Hepatic stellate cell (primary cell): ENCODE results near the gene MYF6.
"Not testable (repeated sequence)": the region's sequence is repeated elsewhere in the genome, so short reads cannot be mapped to it uniquely, and the experiment has no call there.

Experiments used
- DNase-seq: peaks from one replicate; pipeline ENCODE4 v3.0.0; 2011; ENCODE audit warnings: low spot score

MYF6 gene

DNA sequence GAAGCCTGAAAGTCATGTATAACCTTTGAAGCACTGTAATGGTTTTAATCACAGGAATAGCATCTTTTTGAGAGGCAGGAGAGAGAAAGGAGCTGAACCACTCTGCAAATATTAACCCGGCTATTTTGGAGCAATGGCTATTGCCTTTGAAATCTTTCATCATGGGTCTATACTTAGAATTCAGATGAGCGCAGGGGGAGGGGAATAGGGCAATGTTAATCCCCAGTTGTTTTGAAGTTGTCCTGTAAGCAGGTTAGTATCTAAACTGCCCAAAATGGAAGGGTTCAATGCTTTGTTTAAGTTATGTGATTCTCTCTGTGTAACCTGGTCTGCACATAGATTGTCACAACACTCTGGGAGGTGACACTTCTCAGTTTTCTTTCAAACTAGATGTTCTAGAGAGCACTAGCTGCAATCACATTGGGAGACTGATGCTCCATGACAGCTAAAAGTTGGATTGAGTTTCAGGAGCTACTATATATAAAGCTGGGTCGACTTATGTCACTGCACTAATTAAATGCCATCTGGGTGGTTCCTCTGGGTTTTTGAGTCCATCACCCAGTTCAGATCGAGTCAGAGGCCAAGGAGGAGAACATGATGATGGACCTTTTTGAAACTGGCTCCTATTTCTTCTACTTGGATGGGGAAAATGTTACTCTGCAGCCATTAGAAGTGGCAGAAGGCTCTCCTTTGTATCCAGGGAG, at the start of gene MYF6:
Gene MYF6, plus strand, starts transcription at position 509 of the 704 bp plus-strand sequence. Its CDS starts 86 bp downstream, at position 595.
- DNase-seq = no peak

DNA sequence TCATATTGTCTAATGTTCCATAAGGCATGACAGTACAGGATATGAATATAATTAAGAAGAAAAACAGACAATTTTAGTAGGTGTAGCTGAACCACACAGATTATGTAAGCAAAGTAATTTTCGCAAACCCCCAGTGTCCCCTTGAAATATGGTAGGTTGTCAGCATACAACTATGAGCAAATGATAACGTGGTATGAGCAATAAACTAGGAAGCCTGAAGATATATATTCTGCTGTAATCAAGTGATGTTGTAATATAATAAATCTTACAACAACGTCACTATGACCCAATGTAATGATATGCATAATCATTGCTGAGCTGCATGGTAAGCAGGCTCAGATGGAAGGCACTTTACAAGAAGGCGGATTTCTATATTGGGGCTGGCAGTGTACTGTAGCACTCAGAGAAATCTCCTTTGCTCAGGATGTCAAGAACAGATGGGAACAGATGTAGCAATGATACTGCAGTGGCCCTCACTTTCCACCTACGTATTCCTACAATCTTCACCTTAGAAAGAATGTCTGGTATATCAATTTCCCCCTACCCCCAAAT, 47.8 kb upstream of the MYF6 start:
- DNase-seq = no peak

DNA sequence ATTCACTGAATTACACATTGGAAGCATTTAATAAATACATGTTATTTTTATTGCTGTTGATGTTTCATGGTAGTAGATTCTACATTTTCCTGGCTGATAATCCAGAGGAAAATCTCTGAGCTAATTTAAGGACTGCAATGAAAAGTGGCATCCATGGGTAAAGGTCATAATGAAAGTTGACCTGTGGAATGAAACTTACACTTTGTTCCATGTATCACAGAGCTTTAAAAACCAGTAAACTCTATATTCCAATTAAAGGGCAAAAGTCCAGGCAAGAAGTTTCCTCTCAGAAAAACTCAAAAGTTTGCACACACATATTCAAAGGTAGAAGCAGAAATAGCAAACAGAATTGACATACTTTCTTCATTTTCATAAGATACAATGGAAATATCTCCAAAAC, 44.8 kb upstream of the MYF6 start:
- no peak for DNase-seq

DNA sequence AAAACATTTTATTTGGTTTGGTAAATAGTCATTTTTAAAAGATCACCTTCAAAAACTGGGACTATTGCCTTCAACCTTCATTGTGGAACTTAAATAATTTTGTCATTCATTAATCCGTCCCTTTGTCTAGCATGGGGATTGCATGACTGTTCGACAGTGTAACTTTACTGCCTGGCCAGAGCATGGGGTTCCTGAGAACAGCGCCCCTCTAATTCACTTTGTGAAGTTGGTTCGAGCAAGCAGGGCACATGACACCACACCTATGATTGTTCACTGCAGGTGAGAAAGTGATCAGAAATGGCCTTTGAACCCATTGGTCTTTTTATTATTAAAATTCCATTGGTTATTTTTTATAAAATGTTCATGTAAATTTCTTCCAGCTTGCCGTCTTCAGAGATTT, 37.2 kb upstream of the MYF6 start:
- no peak for DNase-seq

DNA sequence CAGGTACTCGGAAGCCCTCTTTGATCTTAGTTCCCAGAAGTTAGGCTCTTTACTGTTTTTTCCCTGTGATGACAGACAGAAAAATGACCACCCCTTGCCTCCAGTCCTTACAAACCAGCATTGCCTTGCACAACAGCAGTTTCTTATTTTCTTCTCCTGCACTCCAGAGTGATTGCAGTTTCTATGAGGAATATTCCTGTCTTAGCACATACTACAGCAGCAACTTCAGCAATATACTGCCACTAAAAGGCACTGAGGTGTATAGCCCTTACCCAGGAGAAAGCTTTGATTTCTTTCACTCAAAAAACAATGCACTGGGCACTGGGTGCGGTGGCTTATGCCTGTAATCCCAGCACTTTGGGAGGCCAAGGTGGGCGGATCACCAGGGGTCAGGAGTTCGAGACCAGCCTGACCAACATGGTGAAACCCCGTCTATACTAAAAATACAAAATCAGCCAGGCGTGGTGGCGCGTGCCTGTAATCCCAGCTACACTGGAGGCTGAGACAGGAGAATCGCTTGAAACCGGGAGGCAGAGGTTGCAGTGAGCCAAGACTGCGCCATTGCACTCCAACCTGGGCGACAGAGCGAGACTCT, 31.3 kb upstream of the MYF6 start:
- DNase-seq = not testable (repeated sequence)

DNA sequence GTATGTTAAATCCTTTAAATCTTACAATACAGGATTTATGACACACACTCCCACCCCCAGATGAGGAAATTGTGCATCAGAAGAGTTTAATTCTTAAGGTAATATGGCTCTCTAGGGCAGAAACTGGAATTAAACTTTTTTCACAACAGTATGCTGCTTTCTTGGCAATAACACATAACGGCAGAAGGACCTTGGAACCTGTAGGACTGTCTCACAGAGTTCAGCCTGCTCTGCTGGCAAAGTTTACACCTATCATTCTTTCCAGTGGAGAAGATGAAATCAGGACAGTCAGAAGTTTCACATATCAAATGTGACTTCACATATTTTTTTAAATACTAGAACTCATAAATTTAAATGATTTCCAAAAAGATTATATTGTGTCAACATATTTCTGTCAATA, 30.6 kb upstream of the MYF6 start:
- no peak for DNase-seq

DNA sequence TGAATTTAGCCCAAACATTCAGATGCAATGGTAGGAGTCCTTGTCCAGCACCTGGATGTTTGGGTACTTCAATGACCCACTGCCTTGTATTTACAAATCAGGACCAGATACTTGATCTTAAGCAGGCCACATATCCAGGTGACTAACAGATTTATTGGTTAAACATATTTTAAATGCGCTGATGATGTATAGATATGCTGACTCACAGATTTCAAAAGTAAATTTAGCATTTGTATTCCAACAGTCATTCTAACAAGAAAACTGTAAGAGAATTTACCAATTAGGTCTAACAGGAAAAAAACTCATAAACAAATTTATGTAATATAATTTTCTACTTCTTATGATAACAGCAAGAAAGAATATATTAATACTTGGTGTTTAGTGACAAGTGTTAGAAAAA, 29.4 kb upstream of the MYF6 start:
- DNase-seq = no peak

DNA sequence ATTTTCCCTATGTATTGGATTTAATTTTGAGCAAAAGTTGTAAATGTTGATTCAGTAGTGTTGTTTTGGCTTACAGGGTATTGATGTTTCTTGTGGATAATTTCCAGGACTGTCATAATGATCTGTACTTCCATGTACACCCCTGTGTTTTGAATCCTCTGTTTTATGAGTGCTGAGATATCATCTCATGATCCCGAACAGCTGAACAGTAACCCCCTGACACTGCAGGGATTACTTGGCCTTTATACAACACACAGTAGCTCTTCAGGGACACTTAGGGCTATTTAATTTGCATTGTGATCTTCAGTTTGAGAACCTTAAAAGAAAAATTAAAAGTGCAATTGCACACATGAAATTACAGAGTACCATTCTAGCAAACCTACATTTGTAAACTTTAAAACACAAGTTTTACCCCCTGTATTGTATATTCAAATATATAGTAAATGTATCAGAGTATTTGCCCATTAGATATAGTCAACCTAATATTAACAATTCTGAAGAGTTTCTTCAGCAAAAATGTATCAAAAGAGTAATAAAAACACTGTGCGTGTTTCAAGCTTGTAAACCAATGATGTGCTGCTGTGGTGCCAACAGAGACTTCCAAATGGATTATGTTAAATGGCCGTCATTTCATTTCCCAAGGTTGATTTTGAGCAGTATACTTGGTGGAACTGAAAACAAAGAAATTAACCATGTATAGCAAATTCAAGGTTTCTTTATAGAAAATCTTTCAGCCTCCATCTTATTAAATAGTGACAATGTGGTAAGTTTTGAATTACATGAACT, 27.9 kb upstream of the MYF6 start:
- no peak for DNase-seq

DNA sequence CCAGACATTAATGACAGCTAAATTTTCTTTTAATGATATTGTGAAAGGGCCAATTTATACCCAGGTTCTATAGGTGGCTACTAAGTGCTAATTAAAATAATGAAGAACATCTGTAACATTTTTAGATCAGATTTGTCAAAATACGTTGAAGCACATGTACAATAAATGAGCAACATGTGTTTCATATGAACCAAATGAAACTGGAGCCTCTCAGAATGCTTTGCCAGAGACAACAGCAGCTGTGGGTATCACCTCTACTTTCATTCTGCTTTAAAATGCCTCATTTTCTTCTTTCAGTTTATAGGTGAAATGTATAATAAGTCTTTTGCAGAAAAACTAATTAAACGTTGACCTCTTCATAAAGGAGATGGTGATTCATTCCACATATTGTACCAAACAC, 26.1 kb upstream of the MYF6 start:
- DNase-seq = no peak

DNA sequence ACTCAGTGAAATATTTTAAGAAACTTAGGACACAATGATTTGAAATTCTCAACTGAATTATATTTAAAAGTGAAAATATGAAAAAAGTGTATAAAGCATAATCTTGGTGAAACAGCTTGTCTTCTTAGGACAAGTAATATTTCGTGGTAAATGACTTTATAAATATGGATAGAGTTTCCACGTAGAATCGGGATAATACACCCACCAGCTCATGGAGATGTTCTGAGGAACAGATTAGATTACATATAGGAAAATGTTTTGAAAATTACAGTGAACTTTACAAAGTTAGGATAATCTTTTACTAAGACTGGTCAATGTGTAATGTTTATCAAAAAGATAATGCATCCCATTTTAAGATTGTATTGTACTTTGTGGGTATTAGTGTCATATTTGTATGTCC, 25.6 kb upstream of the MYF6 start:
- no peak for DNase-seq

DNA sequence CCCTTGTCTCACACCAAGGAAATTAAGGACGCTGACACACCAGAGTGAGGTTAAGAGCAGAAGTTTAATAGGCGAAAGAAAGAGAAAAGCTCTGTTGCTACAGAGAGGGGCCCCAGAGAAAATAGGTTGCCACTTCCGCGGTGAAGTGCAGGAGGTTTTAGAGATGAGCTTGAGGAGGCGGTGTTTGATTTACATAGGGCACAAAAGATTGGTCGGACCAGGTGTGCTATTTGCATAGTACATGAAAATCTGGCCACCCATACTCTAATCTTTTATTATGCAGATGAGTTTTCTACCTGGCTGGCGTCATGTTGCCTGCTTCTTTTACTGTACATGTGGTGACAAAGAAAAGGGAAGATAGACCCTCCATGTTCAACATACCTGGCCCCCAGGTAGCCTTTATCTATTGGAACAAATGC, 23.3 kb upstream of the MYF6 start:
- no peak for DNase-seq

DNA sequence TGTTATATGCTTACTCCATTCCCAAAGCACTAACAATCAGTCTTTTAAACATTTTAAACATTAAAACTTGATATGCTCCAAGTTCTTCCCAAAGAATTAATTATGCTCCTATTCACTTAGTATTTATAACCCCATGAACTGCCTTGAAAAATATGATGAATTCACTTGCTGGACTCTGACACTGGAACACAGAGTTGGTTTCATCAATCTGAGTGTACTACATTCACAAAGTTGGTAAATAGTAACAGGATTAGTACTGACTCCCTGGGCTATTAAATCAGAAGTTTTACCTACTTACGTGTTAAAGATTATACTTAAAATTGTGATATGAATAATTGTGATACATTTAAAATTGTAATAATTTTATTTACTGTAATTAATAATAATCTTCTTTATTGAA, 17.3 kb upstream of the MYF6 start:
- DNase-seq = no peak

DNA sequence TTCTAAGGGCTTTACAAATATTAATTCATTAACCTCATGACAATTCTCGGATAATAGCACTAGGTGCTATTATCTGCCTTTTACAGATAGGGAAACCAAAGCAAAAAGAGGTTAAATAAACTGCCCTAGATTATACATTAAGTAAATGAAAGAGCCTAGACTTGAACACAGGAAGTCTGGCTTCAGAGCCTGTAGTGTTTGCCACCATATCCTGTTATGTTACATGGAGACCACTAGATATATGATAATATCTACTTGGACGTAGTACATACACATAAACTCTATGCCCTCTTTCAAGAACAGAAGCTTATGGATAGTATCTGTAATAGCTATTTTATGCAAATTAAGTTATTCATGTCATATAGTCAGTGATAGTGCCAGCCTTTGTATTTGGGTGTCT, 16.9 kb upstream of the MYF6 start:
- no peak for DNase-seq

DNA sequence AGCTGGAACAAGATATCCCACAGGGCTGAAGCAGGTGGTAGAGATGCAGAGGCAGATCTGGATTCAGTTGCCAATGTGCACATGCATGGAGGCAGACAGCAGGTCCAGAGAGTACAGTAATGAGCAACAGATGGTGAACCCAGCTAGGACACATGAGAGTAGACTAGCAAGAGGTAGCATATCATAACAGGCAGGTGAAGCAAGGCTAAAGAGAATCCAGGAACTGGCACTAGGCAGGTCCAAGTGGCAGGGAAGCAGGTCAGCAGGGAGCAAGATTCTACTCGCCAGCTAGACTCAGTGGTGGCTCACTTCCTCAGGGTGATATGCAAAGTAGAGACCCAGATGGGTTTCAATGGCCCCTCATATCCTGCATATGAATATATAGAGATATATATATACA, 15.3 kb upstream of the MYF6 start:
- DNase-seq = no peak

DNA sequence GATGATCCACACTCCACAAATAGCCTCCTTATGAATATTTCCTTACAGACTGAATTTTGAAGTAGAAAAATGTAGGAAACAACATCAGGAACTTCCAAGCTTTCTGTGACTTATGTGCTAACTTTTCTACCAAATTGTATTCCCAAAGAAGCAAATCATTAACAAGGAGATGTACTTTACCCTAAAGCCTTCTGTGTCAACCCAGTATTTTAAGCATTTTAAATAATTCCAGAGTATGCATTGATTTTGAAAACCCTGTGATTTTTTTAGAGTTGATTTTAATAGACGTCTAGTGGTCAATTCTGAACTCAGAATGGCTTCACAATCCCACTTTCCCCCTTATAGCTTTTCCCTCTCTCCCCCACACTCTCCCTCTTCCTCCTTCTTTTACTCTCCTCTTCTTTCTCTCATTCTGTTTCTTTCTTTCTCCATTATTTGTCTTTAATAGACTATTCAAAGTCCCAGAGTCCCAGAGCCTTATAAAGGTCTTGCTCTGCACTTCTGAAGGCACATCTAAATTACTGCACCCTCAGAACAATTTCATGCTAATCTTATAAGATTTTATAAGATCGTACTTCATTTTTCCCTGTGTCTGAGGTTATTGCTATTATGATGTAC, 10.1 kb upstream of the MYF6 start:
- no peak for DNase-seq

DNA sequence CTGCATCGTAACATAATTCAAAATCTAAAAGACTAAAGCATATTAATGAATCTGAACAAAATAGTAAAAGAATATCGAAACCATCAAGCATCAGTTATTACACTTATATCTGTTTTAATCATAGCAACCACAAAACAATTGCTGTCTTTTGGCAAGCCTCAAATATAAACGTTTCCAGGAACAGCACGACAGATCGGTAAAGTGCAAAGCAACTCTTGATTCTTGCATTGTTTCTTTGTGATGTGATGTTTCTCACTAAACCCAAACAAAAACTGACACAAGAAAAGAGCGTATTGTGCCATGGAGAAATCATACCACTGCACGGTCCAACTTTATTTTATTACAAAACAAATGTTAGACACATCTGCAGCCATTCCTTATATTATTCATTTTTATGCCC, 9.2 kb upstream of the MYF6 start:
- no peak for DNase-seq

DNA sequence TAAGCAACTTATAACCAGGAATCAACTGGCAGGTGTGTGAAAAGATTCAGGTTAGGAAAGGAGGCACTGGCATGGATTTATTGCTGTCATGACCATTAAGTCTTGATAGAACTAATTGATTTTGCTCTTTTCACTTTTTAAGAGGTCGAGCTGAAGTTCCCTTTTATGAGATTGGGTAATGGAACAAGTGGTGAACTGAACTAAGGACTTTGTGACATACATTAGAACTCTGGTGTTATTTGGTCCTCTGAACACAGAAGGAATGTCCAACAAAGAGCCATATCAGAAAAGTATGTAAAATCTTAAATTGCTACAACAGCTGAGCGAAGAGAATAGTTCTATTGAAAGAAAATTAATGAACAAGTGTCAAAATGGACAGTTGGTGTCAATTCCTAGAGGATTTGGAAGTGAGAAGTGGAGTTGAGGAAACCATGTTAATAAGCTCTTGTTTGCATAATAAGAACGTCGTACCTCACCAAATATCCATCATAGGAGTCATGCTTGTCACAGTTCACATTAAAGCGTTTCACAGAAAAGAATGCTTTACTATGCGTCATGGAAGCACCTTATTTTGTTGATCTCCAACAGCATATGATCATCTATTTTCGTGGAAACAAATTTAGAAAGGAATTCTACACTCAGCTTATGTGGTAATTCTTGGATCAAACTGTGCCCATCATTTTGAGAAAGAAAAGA, 8.4 kb upstream of the MYF6 start:
- DNase-seq = no peak

DNA sequence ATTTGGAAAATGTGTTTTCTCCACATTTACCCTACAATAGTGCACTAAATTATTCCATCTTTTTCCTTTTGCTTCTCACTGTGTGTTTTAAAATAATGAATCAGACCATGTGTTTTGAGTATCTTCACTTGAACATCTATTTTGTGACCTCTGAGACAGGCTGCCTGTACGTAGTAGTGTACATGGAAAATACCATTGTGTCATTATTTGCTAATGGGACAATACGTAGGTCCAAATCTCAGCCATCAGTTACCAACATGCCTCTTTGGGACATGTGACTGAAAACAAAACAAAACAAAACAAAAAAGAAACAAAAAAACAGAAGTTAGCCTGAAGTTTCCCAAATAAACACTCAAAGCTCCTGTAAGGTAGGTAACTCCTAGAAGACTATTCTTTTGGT, 7.1 kb upstream of the MYF6 start:
- DNase-seq = no peak

DNA sequence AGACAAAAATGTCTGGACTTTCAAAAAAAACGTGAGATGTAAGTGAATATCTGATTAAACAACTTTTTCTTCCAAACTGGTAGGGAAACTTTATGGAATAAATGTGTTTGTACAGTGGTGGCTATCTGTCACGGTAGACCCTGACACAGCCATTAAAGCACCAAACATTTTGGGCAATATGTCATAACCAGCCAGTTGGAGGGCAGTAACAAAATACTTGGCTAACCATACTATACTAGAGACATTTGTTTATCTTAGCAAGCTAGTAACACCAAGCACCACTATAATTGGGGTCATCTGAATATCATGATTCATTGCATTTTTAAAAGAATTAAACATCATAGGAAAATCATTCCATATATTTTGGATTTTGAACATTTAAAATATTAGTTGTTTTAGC, 6.0 kb upstream of the MYF6 start:
- DNase-seq = no peak

DNA sequence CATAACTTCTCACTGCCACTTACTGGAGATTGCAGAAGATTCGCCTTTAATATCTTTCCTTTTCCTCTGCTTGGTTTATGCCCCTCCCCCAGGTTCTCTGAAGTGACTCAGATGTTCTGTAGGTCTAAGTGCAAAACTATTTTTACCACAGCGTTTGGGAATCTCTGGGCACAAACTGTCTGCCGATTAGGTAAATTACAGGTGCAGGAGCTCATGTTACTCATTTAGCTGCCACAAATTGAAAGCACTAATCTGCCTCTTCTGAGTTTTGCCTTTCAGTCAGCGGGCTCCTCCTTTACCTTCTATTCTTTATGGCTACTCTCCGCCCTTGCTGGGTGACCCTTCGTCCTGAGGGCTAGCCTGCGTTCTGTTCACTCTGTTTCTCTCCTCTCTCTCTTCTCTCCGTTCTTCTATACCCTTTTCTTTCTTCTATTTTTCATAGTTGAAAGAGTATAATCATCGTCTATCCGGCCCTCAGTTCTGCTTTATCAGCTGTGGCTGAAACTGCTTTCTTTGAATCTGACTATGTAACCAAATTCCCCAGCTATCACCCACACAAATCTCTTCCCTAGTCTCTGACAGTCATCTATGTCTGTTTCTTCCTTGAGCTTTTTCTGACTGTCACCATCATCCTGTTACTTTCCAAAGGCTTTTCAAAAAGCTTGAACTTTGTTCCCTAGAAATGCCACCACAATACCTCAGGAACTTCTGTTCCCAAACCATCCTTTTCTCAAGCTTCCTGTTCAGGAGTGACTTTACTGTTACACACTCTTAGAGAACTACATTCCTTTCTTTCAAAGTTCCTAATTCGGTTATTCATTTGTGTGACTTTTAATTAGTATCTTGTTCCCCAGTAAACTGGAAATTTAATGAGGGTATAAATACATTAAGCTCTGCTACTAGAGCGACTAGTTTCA, 4.3 kb upstream of the MYF6 start:
- DNase-seq = peak; percentile 16

DNA sequence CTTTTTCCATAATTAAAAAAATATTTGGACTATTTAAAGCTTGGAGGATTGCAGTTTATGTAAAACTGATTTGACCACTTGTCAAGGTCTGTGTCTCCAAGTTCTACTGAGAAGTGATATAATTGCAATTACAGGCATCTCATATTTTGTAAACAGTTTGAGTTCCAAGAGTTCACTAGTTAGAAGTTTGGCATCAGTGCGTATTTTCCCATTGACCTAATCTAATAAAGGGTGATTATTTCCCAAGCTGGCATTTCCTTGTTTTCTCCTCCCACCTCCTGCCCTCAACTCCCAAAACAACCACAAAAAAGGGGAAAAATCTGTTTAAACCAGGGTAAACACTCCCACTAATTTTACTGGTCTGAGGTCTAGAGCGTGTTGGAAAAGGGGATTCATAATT, 3.0 kb upstream of the MYF6 start:
- DNase-seq = no peak
